Mesendoderm (in vitro differentiated cells): ENCODE data around the gene UBASH3A.

Experiments used
- DNase-seq: peaks from one replicate; pipeline ENCODE4 v3.0.0; 2013
- H2AK5ac ChIP-seq: 2 replicates; pipeline ENCODE4 v1.6.1; 2013; ENCODE audit warnings: low read length, inconsistent platforms
- H2BK120ac ChIP-seq: 2 replicates; pipeline ENCODE4 v1.6.1; 2013; ENCODE audit warnings: low read depth, mild to moderate bottlenecking, low read length, moderate library complexity, mixed read lengths
- H2BK15ac ChIP-seq: replicated peaks from 2 replicates; pipeline ENCODE4 v1.6.1; 2013; ENCODE audit warnings: low read depth, mild to moderate bottlenecking, moderate library complexity
- H2BK5ac ChIP-seq: 2 replicates; pipeline ENCODE4 v1.6.1; 2013; ENCODE audit warnings: low read length, inconsistent platforms
- H3K18ac ChIP-seq: 2 replicates; pipeline ENCODE4 v1.6.1; 2013; ENCODE audit warnings: mild to moderate bottlenecking, low read length, mixed read lengths
- H3K23ac ChIP-seq: one replicate; pipeline ENCODE4 v1.6.1; 2013; ENCODE audit warnings: low read length
- H3K27ac ChIP-seq: 2 replicates; pipeline ENCODE4 v1.5.1; 2013; ENCODE audit warnings: low read depth, mild to moderate bottlenecking, inconsistent platforms, low read length, moderate library complexity
- H3K27me3 ChIP-seq: 2 replicates; pipeline ENCODE4 v1.6.1; 2013; ENCODE audit warnings: low read length, control low read depth, mild to moderate bottlenecking, inconsistent platforms; ENCODE audit not compliant: insufficient read depth, poor library complexity
- H3K36me3 ChIP-seq: 2 replicates; pipeline ENCODE4 v1.6.1; 2013; ENCODE audit warnings: low read length, inconsistent platforms; ENCODE audit not compliant: control insufficient read depth, insufficient read depth
- H3K4ac ChIP-seq: one replicate; pipeline ENCODE4 v1.6.1; 2013; ENCODE audit warnings: low read depth, mild to moderate bottlenecking, low read length, moderate library complexity
- H3K4me1 ChIP-seq: 2 replicates; pipeline ENCODE4 v1.6.1; 2013; ENCODE audit warnings: low read depth, low read length, inconsistent platforms; ENCODE audit not compliant: control insufficient read depth
- H3K4me2 ChIP-seq: 2 replicates; pipeline ENCODE4 v1.6.1; 2013; ENCODE audit warnings: low read length
- H3K4me3 ChIP-seq: 2 replicates; pipeline ENCODE4 v1.5.1; 2013; ENCODE audit warnings: mild to moderate bottlenecking, low read length
- H3K56ac ChIP-seq: one replicate; pipeline ENCODE4 v1.6.1; 2013; ENCODE audit warnings: low read length
- H3K79me1 ChIP-seq: 2 replicates; pipeline ENCODE4 v1.6.1; 2013; ENCODE audit warnings: low read length, inconsistent platforms
- H3K79me2 ChIP-seq: 2 replicates; pipeline ENCODE4 v1.6.1; 2013; ENCODE audit warnings: mild to moderate bottlenecking, low read length; ENCODE audit not compliant: control insufficient read depth, insufficient read depth
- H3K9ac ChIP-seq: 2 replicates; pipeline ENCODE4 v1.6.1; 2013; ENCODE audit warnings: low read length, inconsistent platforms
- H4K5ac ChIP-seq: one replicate; pipeline ENCODE4 v1.6.1; 2013; ENCODE audit warnings: low read length
- H4K8ac ChIP-seq: one replicate; pipeline ENCODE4 v1.6.1; 2013; ENCODE audit warnings: low read depth, mild to moderate bottlenecking, control low read depth, low read length, moderate library complexity
- WGBS: extraction: QIAGEN DNeasy Blood & Tissue Kit; methylation state at CpG from one replicate; pipeline ENCODE4 v1.1.7; 2013; ENCODE audit warnings: low lambda C conversion rate, missing lambda C conversion rate; ENCODE audit not compliant: insufficient coverage; ENCODE audit errors: extremely low coverage; 5-methylcytosine and 5-hydroxymethylcytosine counted together

Gene UBASH3A

DNA sequence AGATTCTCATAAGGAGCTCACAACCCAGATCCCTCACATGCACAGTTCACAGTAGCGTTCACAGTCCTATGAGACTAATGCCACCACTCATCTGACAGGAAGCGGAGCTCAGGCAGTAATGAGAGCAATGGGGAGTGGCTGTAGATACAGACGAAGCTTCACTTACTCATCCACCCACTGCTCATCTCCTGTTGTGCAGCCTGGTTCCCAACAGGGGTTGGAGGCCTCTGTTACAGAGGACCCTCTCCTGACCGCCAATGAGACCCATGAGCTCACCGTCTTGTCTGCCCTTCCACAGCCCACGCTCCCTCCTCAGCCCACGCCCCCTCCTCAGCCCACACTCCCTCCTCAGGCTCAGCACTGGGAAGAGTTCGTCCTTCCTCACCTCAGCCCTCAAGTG, 52.8 kb downstream of the UBASH3A start:
- Histone ChIP-seq H2BK15ac (no peak overlapping the region), H3K56ac (no peak overlapping the region), H3K23ac (no peak overlapping the region), H3K4me1 (no peaks in the 10 kb centered on the region), H2BK120ac (no peak overlapping the region), H4K5ac (no peak overlapping the region), H3K9ac (no peak overlapping the region), H3K36me3 (no peaks in the 10 kb centered on the region), H4K8ac (no peak overlapping the region), H3K4me3 (no peak overlapping the region), H2AK5ac (peak overlapping the region; percentile 18), H3K4ac (no peak overlapping the region), H3K27ac (no peak overlapping the region), H3K4me2 (no peak overlapping the region), H3K27me3 (no peaks in the 10 kb centered on the region), H3K79me1 (no peaks in the 10 kb centered on the region), H2BK5ac (no peak overlapping the region), H3K79me2 (no peaks in the 10 kb centered on the region), H3K18ac (no peak overlapping the region)
- no peak for DNase-seq
- no CpG with 5 or more reads among the region's 8 CpGs for WGBS

DNA sequence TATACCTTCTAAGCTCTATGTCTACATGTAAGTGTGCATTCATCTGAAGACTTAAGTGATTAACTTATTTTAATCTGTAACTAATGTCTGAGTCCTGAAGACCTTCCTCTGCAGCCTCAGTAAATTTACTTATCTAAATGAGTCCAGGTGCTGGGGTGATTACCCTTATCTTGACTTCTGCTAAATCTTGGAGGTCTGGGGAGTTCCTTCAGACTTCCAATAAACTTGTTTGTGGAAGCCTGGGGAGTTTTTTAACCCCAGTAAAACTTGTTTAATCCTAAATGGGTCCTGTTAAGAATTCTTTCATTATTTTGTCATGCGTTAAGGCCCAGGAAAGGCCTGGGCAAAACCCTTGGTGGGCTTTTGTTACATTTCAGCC, 55.4 kb downstream of the UBASH3A start:
- Histone ChIP-seq H3K79me2 (no peaks in the 10 kb centered on the region), H3K18ac (no peak overlapping the region), H3K36me3 (no peaks in the 10 kb centered on the region), H2BK5ac (no peak overlapping the region), H3K23ac (no peak overlapping the region), H3K9ac (no peak overlapping the region), H3K4ac (no peak overlapping the region), H2AK5ac (no peak overlapping the region), H3K4me3 (no peak overlapping the region), H3K27ac (no peak overlapping the region), H4K5ac (no peak overlapping the region), H2BK15ac (no peak overlapping the region), H3K27me3 (no peaks in the 10 kb centered on the region), H3K56ac (no peak overlapping the region), H2BK120ac (no peak overlapping the region), H3K4me1 (peaks cover 11% of the 10 kb centered on the region), H4K8ac (no peak overlapping the region), H3K4me2 (no peak overlapping the region), H3K79me1 (no peaks in the 10 kb centered on the region)
- DNase-seq = peak; percentile 60
- no CpG with 5 or more reads among the region's 1 CpG for WGBS

DNA sequence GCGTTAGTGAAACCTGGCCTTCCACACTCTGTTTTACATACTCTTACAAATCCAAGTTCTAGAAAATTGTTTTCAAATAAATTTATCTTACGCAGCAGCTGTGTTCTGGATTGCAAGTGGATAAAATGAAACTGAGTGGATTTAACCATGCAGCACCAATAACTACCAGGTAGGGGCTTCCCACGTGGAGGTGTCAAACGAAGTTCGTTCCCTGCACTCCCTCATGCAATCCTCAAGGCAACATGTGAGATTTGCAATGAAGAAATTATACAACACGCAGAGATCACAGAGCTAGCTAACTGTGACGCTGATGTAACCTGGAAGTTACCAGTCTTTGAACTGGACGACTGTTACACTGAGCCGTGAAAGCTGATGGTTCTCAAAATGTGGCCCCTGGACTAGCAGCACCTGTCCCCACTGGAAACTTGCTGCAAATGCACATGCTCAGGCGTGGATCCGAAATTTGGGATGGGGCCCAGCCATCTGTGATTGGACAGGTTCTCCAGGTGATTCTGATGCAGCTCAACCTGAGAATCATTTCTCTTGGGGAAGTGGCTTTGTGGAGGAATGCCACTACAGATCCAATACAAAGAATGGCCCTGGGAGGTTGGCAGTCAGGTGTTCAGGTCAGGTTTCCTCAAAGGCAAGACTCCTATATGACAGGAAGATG, 56.0 kb downstream of the UBASH3A start:
- Histone ChIP-seq H3K27me3 (no peaks in the 10 kb centered on the region), H2BK15ac (no peak overlapping the region), H3K27ac (no peak overlapping the region), H2AK5ac (no peak overlapping the region), H2BK5ac (no peak overlapping the region), H3K9ac (no peak overlapping the region), H2BK120ac (no peak overlapping the region), H3K4me1 (peaks cover 11% of the 10 kb centered on the region), H3K4ac (no peak overlapping the region), H3K79me1 (no peaks in the 10 kb centered on the region), H4K8ac (no peak overlapping the region), H3K36me3 (no peaks in the 10 kb centered on the region), H3K4me2 (no peak overlapping the region), H3K56ac (no peak overlapping the region), H3K23ac (no peak overlapping the region), H4K5ac (no peak overlapping the region), H3K18ac (no peak overlapping the region), H3K79me2 (no peaks in the 10 kb centered on the region), H3K4me3 (no peak overlapping the region)
- no CpG with 5 or more reads among the region's 11 CpGs for WGBS
- no peak for DNase-seq

DNA sequence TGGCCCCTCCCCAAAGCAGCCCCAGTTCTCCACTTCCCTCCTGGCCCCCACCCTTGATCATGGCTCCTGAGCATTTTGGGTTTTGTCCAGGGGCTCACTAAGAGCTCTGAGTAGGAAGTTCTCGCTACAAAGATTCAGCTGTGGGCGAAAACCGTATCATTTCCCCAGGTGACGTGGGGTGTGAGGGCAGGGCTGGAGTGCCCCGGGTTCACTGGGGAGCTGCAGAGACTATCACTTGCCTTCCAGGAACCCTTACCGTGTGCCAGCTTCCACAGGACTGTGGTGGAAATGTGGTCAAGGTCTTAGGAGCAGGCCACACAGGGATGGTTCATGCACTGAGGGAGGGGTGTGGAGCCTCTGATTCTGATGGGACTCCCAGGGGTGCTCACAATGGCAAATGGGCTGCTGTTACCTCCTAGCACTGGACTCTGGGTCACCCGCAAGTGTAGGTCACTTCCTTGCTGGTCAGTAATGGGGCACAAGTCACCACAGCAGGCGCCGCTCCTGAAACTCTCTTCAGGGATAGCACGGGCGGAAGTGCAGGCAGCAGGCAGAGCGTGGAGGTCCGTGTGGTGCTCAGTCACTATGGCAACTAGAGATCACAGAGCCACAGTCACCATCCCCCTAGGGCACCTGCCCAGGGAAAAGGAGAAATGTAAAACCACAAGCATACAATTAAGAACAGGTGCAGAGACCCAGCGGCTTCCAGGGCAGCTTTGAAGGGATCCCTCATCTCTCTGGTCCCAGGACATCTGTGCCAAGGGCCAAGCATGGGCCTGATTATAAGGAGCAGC, 56.9 kb downstream of the UBASH3A start:
- Histone ChIP-seq H2BK15ac (no peak overlapping the region), H3K27ac (no peak overlapping the region), H3K4me2 (no peak overlapping the region), H2BK120ac (no peak overlapping the region), H3K23ac (no peak overlapping the region), H2BK5ac (no peak overlapping the region), H3K9ac (no peak overlapping the region), H3K18ac (no peak overlapping the region), H3K79me1 (no peaks in the 10 kb centered on the region), H4K8ac (no peak overlapping the region), H3K79me2 (no peaks in the 10 kb centered on the region), H4K5ac (no peak overlapping the region), H3K4me1 (peaks cover 12% of the 10 kb centered on the region), H2AK5ac (peak overlapping the region; percentile 23), H3K36me3 (no peaks in the 10 kb centered on the region), H3K4ac (no peak overlapping the region), H3K4me3 (no peak overlapping the region), H3K27me3 (no peaks in the 10 kb centered on the region), H3K56ac (no peak overlapping the region)
- WGBS = no CpG with 5 or more reads among the region's 14 CpGs
- peak; percentile 78 for DNase-seq

DNA sequence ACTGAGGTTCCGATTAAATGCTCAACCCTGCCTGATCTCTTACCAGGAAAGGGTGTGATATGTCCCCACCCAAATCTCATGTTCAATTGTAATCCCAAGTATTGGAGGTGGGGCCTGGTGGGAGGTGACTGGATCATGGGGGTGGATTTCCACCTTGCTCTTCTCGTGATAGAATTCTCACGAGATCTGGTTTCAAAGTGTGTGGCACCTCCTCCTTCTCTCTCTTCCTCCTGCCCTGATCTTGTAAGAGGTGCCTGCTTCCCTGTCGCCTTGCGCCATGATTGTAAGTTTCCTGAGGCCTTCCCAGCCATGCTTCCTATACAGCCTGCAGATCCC, 57.5 kb downstream of the UBASH3A start:
- WGBS = no CpG with 5 or more reads among the region's 5 CpGs
- Histone ChIP-seq H2AK5ac (peak overlapping the region; percentile 23), H3K27ac (no peak overlapping the region), H3K79me2 (no peaks in the 10 kb centered on the region), H3K18ac (no peak overlapping the region), H2BK15ac (no peak overlapping the region), H2BK120ac (no peak overlapping the region), H3K79me1 (no peaks in the 10 kb centered on the region), H2BK5ac (no peak overlapping the region), H4K5ac (no peak overlapping the region), H4K8ac (no peak overlapping the region), H3K4me1 (peaks cover 12% of the 10 kb centered on the region), H3K36me3 (no peaks in the 10 kb centered on the region), H3K27me3 (no peaks in the 10 kb centered on the region), H3K4me3 (no peak overlapping the region), H3K9ac (no peak overlapping the region), H3K56ac (no peak overlapping the region), H3K4ac (no peak overlapping the region), H3K4me2 (no peak overlapping the region), H3K23ac (no peak overlapping the region)
- DNase-seq = no peak
